Fibroblast of lung (primary cell): Measurements from ENCODE around the gene GM2A. TPM values are rescaled to one million over a fixed set of nuclear protein-coding genes. Genes with fewer than 3 reads are reported as not detected.
A peak's percentile ranks its signal among the peaks of the same experiment; 100 is the strongest.

ENCODE experiments used
- DNase-seq, 2 donors: peaks; one replicate each; pipeline versions ENCODE4 v3.0.0 to v3.0.0-alpha.2; 2010; ENCODE audit warnings: low read depth in 2 of 2
- H2AFZ ChIP-seq: 2 replicates; pipeline ENCODE4 v1.5.1; 2012; ENCODE audit warnings: low read length, control low read depth, inconsistent platforms
- H3K27ac ChIP-seq: 2 replicates; pipeline ENCODE4 v1.5.1; 2011; ENCODE audit warnings: low read length, control low read depth; ENCODE audit not compliant: insufficient read depth
- H3K27me3 ChIP-seq: 2 replicates; pipeline ENCODE4 v1.5.1; 2011; ENCODE audit warnings: mild to moderate bottlenecking, low read length; ENCODE audit not compliant: control insufficient read depth, insufficient read depth
- H3K36me3 ChIP-seq: 2 replicates; pipeline ENCODE4 v1.5.1; 2011; ENCODE audit warnings: low read length; ENCODE audit not compliant: control insufficient read depth, insufficient read depth
- H3K4me1 ChIP-seq: 2 replicates; pipeline ENCODE4 v1.5.1; 2011; ENCODE audit warnings: low read length; ENCODE audit not compliant: control insufficient read depth, insufficient read depth; ENCODE audit errors: extremely low read depth
- H3K4me2 ChIP-seq: 2 replicates; pipeline ENCODE4 v1.5.1; 2011; ENCODE audit warnings: low read length, control low read depth; ENCODE audit not compliant: insufficient read depth; ENCODE audit errors: extremely low read depth
- H3K4me3 ChIP-seq, 4 experiments: fragments of 200-600 bp in 1 of 4; sonication (generic) in 1 of 4; replicated peaks in 1 of 4; 2 replicates each; pipeline ENCODE4 v1.5.1; 2011 to 2016; ENCODE audit warnings: low read length in 4 of 4, low read depth in 3 of 4, mild to moderate bottlenecking in 3 of 4, control low read depth in 2 of 4, inconsistent platforms in 1 of 4, mixed read lengths in 1 of 4; ENCODE audit not compliant: insufficient read depth in 1 of 4; ENCODE audit errors: control extremely low read depth in 1 of 4
- H3K79me2 ChIP-seq: 2 replicates; pipeline ENCODE4 v1.5.1; 2012; ENCODE audit warnings: mild to moderate bottlenecking, low read length, inconsistent platforms; ENCODE audit not compliant: control insufficient read depth, insufficient read depth
- H3K9ac ChIP-seq: 2 replicates; pipeline ENCODE4 v1.5.1; 2011; ENCODE audit warnings: mild to moderate bottlenecking, low read length, control low read depth; ENCODE audit not compliant: insufficient read depth
- H3K9me3 ChIP-seq: 2 replicates; pipeline ENCODE4 v1.5.1; 2012; ENCODE audit warnings: low read depth, low read length; ENCODE audit not compliant: control insufficient read depth, insufficient read depth
- H4K20me1 ChIP-seq: 2 replicates; pipeline ENCODE4 v1.5.1; 2011; ENCODE audit warnings: low read length; ENCODE audit not compliant: control insufficient read depth, insufficient read depth; ENCODE audit errors: extremely low read depth
- CTCF ChIP-seq, 2 donors: IDR thresholded peaks in 1 of 2; conservative IDR thresholded peaks in 1 of 2; 1 replicate in 1 of 2; 2 replicates in 1 of 2; pipeline ENCODE4 v1.5.1; 2011 to 2012; ENCODE audit warnings: low read length in 2 of 2, control low read depth in 1 of 2, inconsistent platforms in 1 of 2, low read depth in 1 of 2, mild to moderate bottlenecking in 1 of 2
- EZH2 ChIP-seq: IDR thresholded peaks from 2 replicates; pipeline ENCODE4 v1.5.1; 2012; ENCODE audit warnings: low read length, control low read depth, mild to moderate bottlenecking; ENCODE audit errors: missing control alignments
- polyA minus RNA-seq: library from RNA; depleted of rRNA, polyadenylated mRNA; stranded (reverse); fragments of >200 nt; gene quantifications from 2 replicates; pipeline ENCODE4 v1.2.3, GENCODE V29; 2011; ENCODE audit warnings: low replicate concordance
- polyA plus RNA-seq, 2 donors: library from polyadenylated mRNA; depleted of rRNA in 1 of 2; stranded (reverse) in 1 of 2; unstranded in 1 of 2; fragments of >200 nt; gene quantifications; 2 replicates each; pipeline ENCODE4 v1.2.1, GENCODE V29; 2011 to 2012; ENCODE audit warnings: missing spikeins in 1 of 2
- total RNA-seq: library from RNA; depleted of rRNA; stranded (reverse); fragments of >200 nt; gene quantifications from 2 replicates; pipeline ENCODE4 v1.2.1, GENCODE V29; 2014

Gene GM2A
- total RNA-seq = 24.9 and 28.2 TPM in 2 replicates
- polyA plus RNA-seq = 11.9 and 20.0 TPM in 2 replicates
- polyA plus RNA-seq (2012) = 16.9 and 23.0 TPM in 2 replicates
- polyA minus RNA-seq = 24.7 and 46.9 TPM in 2 replicates

GRCh38 chr5:151252762-151253604, at the start of gene GM2A:
TSS of gene GM2A (plus strand) at chr5:151253185. CDS start at chr5:151253217, 32 bp downstream.
- H3K79me2 ChIP-seq = no peaks in the 10 kb centered on the region
- H3K36me3 ChIP-seq = no peaks in the 10 kb centered on the region
- TF ChIP-seq EZH2 = no peak
- TF ChIP-seq CTCF (conservative IDR thresholded peaks at IDR 0.05 in 1 of 2, IDR thresholded peaks at IDR 0.05 in 1 of 2; ENCODE audit: low read depth in 1 of 2, low read length in 2 of 2) = no peak
- H4K20me1 ChIP-seq = no peaks in the 10 kb centered on the region
- peak within 1 kb of the TSS; percentile 20 for H3K9ac ChIP-seq
- H3K9me3 ChIP-seq = no peaks in the 10 kb centered on the region
- peak within 1 kb of the TSS; percentile 93 for H2AFZ ChIP-seq
- no peaks in the 10 kb centered on the region for H3K27me3 ChIP-seq
- H3K4me2 ChIP-seq = peak within 1 kb of the TSS; percentile 77
- peak; percentile 99 for DNase-seq
- no peaks in the 10 kb centered on the region for H3K4me1 ChIP-seq
- no peak within 1 kb of the TSS for H3K27ac ChIP-seq
- peak within 1 kb of the TSS; percentile 60 to 98 (median 80) for H3K4me3 ChIP-seq

GRCh38 chr5:151204051-151204450, 48.9 kb upstream of the GM2A start:
- no peaks in the 10 kb centered on the region for H3K79me2 ChIP-seq
- no peaks in the 10 kb centered on the region for H3K36me3 ChIP-seq
- H3K4me3 ChIP-seq = no peak overlapping the region
- no peaks in the 10 kb centered on the region for H4K20me1 ChIP-seq
- TF ChIP-seq EZH2 (no peak), CTCF (conservative IDR thresholded peaks at IDR 0.05 in 1 of 2, IDR thresholded peaks at IDR 0.05 in 1 of 2; ENCODE audit: low read depth in 1 of 2, low read length in 2 of 2) (no peak)
- no peak for DNase-seq
- no peak overlapping the region for H3K9ac ChIP-seq
- H2AFZ ChIP-seq = no peak overlapping the region
- no peaks in the 10 kb centered on the region for H3K9me3 ChIP-seq
- H3K4me1 ChIP-seq = no peaks in the 10 kb centered on the region
- no peaks in the 10 kb centered on the region for H3K27me3 ChIP-seq
- no peak overlapping the region for H3K27ac ChIP-seq
- H3K4me2 ChIP-seq = no peak overlapping the region

- no peaks in the 10 kb centered on the region for H3K79me2 ChIP-seq
- H3K4me2 ChIP-seq = no peak overlapping the region
- H3K9ac ChIP-seq = no peak overlapping the region
- H4K20me1 ChIP-seq = no peaks in the 10 kb centered on the region
- no peaks in the 10 kb centered on the region for H3K4me1 ChIP-seq
- no peak overlapping the region for H3K4me3 ChIP-seq
- no peak for DNase-seq
- H2AFZ ChIP-seq = no peak overlapping the region
- no peaks in the 10 kb centered on the region for H3K27me3 ChIP-seq
- no peaks in the 10 kb centered on the region for H3K9me3 ChIP-seq
- no peaks in the 10 kb centered on the region for H3K36me3 ChIP-seq
- no peak overlapping the region for H3K27ac ChIP-seq
- TF ChIP-seq EZH2 (no peak), CTCF (conservative IDR thresholded peaks at IDR 0.05 in 1 of 2, IDR thresholded peaks at IDR 0.05 in 1 of 2; ENCODE audit: low read depth in 1 of 2, low read length in 2 of 2) (no peak)
Measured at GRCh38 chr5:151205411-151205810, 47.6 kb upstream of the GM2A start.
